Stimulated activated CD4-positive, alpha-beta T cell treated with anti-CD3 and anti-CD28 coated beads, Interleukin-12 subunit alpha, Interleukin-12 subunit beta, amount 100 ng/mL, for 24 hours (primary cell): ENCODE data around the gene ZNF221.
"Not testable (repeated sequence)": the region's sequence is repeated elsewhere in the genome, so short reads cannot be mapped to it uniquely, and the experiment has no call there.

Experiments
- DNase-seq, 2 experiments: peaks; one replicate each; pipeline ENCODE4 v3.0.0-alpha.2; 2020; ENCODE audit warnings: low read depth in 2 of 2

ZNF221 gene

DNA sequence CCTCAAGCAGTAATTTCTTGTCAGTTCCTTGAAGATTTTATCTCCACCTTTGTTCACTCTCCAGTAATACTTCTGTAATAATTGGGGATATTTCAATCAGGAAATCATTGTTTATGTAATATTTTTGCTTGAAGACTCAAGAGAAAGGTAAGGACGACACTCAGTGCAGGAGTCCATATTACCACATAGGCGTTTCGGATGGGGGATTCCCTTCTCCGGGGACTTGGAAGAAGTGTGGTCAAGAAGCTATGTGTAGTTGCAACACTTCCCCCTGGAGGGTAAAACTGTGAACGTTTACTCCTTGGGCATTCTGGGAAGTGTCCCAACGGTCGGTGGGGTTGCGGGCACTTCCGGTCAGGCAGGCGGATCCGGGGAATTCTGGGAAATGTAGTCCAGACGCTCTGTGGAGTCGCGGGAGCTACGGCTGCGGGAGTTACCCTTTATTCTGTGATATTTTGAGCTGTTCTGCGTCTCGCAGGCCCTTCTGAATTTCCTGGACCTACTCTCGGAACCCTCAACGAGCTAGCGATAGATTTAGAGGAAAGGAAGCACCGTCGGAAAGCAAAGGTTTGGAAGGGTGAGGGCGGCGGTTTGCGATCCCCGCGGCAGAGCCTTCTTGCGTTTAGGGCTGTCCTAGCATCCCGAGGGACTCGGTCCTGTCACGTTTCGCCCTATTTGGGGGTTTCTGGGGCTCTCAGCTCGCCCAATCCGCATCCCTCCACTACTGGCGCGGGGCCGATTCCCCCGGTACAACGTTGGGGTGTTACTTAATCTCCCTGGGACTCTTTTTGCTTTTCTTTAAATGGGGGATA, at the start of gene ZNF221:
TSS of gene ZNF221 (plus strand) at position 395 of the 812 bp plus-strand sequence. CDS start 11,499 bp downstream, outside the sequence.
- DNase-seq, result peak; percentile 32 to 58

- DNase-seq, result peak; percentile 43 to 68
Observed at GRCh38 chr19:43901395-43902390, 49.3 kb upstream of the ZNF221 start.

DNA sequence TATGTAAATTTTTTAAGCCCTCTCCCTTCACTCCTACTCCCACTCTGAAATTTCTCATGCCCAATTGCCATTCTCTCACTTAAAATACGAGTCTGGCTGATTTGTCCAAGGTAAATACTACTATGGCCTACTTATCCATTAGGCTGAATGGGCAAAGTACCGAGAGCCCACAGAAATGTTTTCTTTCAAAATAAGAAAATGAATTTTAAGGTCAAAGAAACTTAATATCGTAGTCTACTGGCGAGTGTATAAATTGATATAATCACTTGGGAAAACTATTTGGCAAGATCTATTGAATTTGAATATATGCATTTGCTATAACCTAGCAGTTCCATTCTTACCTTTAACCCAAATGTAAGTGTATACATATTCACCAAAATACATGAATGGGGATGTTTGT, 48.6 kb upstream of the ZNF221 start:
- DNase-seq, result no peak

DNA sequence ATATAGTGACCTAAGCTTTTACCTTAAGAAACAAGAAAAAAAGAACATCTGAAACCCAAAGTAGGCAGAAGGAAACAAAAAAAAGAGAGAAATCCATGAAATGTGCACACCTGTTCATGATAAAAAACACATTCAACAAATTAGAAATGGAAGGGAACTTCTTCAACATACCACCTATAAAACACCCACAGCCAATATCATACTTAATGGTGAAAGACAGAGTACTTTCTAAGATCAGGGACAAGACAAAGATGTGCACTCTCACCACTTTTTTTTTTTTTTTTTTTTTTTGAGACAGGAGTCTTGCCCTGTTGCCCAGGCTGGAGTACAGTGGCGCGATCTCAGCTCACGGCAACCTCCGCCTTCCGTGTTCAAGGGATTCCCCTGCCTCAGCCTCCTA, 45.1 kb upstream of the ZNF221 start:
- DNase-seq, result no peak

DNA sequence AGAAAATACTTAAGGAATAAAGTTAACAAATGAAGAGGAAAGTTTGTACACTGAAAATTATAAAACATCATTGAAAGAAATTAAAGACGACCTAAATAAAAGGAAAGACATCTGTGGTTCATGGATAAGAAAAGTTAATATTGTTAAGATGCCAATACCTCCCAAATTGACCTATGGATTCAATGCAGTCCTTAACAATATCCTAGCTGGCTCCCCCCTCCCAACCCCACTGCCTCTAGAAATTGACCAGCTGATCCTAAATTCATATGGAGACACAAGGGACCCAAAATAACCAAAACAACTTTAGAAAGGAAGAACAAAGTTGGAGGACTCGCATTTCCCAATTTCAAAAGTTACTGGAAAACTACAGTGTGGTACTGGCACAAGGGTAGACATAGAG, 44.3 kb upstream of the ZNF221 start:
- no peak for DNase-seq

DNA sequence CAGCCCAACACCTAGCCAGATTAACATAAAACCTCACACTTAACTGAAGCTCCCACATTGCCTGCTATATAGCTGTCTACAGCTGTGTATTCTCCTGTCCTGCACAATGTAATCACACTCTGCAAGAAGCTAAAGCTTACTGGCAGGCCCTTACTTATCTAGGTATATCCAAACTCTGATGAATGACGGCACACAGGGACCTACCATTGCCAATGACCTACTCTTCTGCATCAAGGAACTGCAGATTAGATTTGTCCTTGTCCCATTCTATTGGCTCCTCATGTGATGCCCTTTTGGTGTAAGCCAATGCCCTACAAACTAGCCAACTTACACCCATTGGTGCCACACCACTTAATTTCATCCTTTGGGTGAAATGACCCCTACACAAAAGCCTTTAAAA, 42.4 kb upstream of the ZNF221 start:
- DNase-seq, result no peak

- no peak for DNase-seq
Observed at GRCh38 chr19:43910884-43911283, 40.1 kb upstream of the ZNF221 start.

GRCh38 chr19:43913383-43913782, 37.6 kb upstream of the ZNF221 start:
- DNase-seq, result no peak

- no peak for DNase-seq
Observed at GRCh38 chr19:43914051-43914450, 37.0 kb upstream of the ZNF221 start.

GRCh38 chr19:43923875-43924274, 27.2 kb upstream of the ZNF221 start:
- DNase-seq, result no peak

GRCh38 chr19:43928820-43929219, 22.2 kb upstream of the ZNF221 start:
- no peak for DNase-seq

- no peak for DNase-seq
Observed at GRCh38 chr19:43934055-43934984, 16.7 kb upstream of the ZNF221 start.

GRCh38 chr19:43934985-43935708, 15.9 kb upstream of the ZNF221 start, which contains the start of gene ZNF45:
TSS of gene ZNF45 (minus strand) at chr19:43935282. CDS start at chr19:43922185, 13,097 bp downstream.
- peak; percentile 74 to 84 for DNase-seq

- DNase-seq, result no peak
Observed at GRCh38 chr19:43936188-43936587, 14.8 kb upstream of the ZNF221 start.

DNA sequence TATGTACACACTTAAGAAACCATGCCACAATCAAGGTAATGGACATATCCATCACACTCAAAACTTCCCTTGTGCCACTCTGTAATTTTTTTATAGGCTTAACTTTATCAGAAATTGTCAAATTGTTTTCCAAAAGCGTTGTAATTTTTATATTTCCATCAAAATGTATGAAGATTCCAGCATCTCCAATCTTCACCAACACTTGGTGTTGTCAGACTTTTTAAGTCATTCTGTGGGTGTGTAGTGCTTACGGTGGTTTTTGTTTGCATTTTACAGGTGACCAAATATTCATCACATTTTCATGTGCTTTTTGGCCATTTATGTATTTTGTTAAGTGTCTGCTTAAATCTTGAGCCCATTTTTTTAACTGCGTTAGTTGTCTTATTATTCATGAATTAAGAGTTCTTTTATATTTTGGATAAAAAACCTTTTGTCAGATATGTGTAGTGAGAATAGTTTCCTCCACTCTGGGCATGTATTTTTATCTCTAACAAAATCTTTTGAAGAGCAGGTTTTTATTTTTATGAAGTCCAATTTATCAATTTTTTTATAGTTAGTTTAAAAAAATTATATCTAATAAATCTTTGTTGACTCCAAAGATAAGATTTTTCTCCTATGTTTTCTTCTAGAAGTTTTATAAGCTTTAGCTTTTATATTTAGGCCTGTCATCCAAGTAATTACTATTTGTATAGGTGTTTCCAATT, 11.3 kb upstream of the ZNF221 start:
- DNase-seq, result no peak

DNA sequence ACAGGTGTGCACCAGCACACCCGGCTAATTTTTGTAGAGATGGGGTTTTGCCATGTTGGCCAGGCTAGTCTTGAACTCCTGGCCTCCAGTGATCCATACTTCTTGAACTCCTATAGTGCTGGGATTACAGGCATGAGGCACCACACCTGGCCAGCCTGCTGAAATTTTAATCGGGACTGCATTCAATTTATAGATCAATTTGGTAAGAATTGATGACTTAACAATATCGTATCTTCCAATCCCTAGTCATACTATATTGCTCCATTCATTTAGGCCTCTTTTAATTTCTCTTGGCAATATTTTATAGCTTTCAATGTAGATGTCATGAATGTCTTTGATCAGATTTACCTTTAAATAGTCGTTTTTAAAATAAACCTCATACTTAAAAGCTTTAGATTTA, 10.3 kb upstream of the ZNF221 start:
- DNase-seq, result no peak

- no peak for DNase-seq
Observed at GRCh38 chr19:43941209-43941608, 9.8 kb upstream of the ZNF221 start.

DNA sequence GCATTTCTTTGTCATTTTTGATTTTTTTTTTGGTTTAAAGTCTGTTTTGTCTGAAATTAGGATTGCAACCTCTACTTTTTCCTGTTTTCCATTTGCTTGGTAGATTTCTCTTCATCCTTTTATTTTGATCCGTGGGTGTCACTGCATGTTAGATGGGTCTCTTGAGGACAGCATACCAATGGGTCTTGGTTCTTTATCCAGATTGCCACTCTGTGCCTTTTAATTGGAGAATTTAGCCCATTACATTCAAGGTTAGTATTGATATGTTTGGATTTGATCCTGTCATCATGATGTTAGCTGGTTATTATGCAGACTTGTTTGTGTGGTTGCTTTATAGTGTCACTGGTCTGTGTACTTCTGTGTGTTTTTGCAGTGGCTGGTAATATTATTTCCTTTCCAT, 3.6 kb upstream of the ZNF221 start:
- not testable (repeated sequence) for DNase-seq

- not testable (repeated sequence) for DNase-seq
Observed at GRCh38 chr19:43949803-43950202, 1.2 kb upstream of the ZNF221 start.

GRCh38 chr19:43956827-43957226, 5.8 kb downstream of the ZNF221 start:
- DNase-seq, result no peak
